ENCODE data around the gene DCUN1D3. TPM values are rescaled to one million over a fixed set of nuclear protein-coding genes. Genes with fewer than 3 reads are reported as not detected.

Gene DCUN1D3, protein sequence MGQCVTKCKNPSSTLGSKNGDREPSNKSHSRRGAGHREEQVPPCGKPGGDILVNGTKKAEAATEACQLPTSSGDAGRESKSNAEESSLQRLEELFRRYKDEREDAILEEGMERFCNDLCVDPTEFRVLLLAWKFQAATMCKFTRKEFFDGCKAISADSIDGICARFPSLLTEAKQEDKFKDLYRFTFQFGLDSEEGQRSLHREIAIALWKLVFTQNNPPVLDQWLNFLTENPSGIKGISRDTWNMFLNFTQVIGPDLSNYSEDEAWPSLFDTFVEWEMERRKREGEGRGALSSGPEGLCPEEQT
- 7.8 and 18.2 TPM in 2 replicates for total RNA-seq

DNA sequence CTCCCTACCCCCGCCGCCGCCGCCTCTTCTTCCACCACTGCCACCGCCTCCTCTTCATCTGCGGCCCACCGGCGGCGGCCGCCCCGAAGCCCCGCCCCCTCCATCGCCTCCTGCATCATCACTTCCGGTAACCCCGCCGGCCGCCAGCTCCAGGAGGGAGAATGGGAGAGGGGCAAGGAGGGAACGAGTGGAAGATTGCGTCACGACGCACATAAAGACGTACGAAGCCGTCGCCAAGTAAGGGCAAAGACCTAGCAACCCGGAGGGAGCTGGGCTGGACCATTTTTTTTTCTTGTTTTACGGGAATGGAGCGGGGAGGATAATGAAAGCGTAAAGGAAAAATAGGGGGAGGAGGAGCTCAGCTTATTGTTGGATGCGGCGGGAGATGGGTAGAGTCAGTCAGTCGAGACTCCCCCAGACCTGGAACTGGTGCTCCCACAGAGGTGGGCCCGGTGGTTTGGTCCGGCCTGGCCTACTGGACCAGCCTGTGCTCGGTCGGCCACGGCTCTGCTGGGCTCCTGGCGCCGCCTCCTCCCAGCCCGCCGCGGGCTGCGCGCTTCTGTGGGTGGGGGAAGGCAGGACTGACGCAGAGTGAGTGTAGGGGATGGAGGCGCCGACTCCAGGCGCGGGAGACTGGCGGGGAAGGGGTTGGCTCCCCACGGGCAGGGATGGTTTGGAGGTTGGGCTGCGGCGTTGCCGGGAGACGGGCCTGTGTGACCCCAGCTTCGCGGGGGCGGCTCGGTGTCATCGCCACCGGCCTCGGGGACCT lies at the start of gene DCUN1D3, which contains the start of gene LYRM1:
Gene DCUN1D3 (minus strand): TSS at position 60 of the 769 bp plus-strand sequence. CDS start 37,820 bp downstream, outside the sequence.
Gene LYRM1 (plus strand): TSS at position 473 of the 769 bp plus-strand sequence. CDS start 14,785 bp downstream, outside the sequence.

DNA sequence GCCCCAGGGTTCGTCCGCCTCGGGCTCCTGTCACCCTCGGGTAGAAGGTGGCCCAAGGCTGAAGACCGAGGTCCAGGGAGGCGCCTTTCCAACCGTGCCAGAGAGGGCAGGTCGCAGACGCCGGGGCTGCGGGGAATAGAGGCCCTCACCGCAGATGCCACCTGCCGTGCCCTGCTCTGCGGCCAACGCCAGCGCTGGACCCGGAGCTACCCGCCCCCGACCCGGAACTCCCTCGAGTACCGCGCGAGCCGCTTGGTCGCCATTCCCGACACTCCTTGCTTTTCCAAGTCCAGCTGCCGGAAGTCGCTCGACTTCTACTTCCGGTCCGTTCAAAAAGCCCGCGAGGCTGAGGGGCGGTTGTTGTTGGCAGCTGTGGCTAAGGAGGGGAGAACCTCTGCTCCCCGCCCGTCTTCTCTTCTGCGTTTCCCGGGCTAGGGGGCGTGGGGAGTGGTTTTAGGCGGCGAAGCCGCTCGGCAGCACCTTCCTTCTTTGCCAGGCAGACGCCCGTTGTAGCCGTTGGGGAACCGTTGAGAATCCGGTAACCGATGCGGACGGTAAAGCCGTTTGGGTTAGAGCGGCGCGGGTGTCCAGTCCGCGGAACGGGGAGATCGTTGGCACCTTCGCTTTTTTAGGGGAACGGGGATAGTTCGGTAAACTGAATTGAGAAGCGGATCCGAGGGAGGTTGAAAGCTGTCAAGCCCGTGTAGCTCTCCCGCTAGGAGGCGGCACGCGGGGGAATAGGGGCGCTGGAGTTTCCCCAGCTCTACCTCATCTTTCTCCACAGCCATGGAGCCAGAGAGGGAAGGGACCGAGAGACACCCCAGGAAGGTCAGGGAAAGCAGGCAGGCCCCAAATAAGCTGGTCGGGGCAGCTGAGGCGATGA lies 93.7 kb downstream of the DCUN1D3 start, which contains the start of the genes ERI2 and REXO5:
Gene ERI2 (minus strand): TSS at position 305 of the 883 bp plus-strand sequence. CDS start 42 bp downstream, at position 263.
Gene REXO5 (plus strand): TSS at position 360 of the 883 bp plus-strand sequence. CDS start 427 bp downstream, at position 787.

Other genes starting within 250 kb of the DCUN1D3 start
- not detected in 2 replicates for gene ACSM1, start 202.7 kb downstream of the DCUN1D3 start, total RNA-seq
- gene THUMPD1, start 158.5 kb downstream of the DCUN1D3 start, total RNA-seq, result 40.2 and 45.9 TPM in 2 replicates
- gene ACSM3, start 136.3 kb downstream of the DCUN1D3 start, total RNA-seq, result 0.78 and 2.2 TPM in 2 replicates
- gene ERI2, start 93.9 kb downstream of the DCUN1D3 start, total RNA-seq, result 18.0 and 24.4 TPM in 2 replicates
- 2.6 and 2.7 TPM in 2 replicates for gene REXO5, start 93.8 kb downstream of the DCUN1D3 start, total RNA-seq
- gene LYRM1, start 413 bp upstream of the DCUN1D3 start, total RNA-seq, result 20.6 and 35.7 TPM in 2 replicates

Data from epithelial cell of alveolus of lung (primary cell).